Activated CD8-positive, alpha-beta T cell treated with anti-CD3 and anti-CD28 coated beads, Interleukin-2, amount 10 ng/mL, durations not matched to agents 7 days and 5 days (primary cell): ENCODE measurements around the gene OR7A5. TPM values are rescaled to one million over a fixed set of nuclear protein-coding genes. Genes with fewer than 3 reads are reported as not detected.
A peak's percentile ranks its signal among the peaks of the same experiment; 100 is the strongest.
"Not testable (repeated sequence)": the region's sequence is repeated elsewhere in the genome, so short reads cannot be mapped to it uniquely, and the experiment has no call there.

Experiments
- ATAC-seq: fragments of 150-1000 bp; cut with Tn5 transposase; one replicate; pipeline ENCODE4 v1.10.0; 2021; ENCODE audit warnings: moderate library complexity
- CTCF ChIA-PET: fragments of 350-600 bp; sonication (Branson Sonifier 250); formaldehyde crosslinking; loops from one replicate; lab custom pipeline; 2021; ENCODE audit warnings: antibody characterized with exemption; lab: Charles Lee
- POLR2A ChIA-PET: fragments of 350-600 bp; sonication (Branson Sonifier 250); formaldehyde crosslinking; loops from one replicate; lab custom pipeline; 2021; ENCODE audit warnings: antibody characterized with exemption; lab: Charles Lee
- DNase-seq: peaks from one replicate; pipeline ENCODE4 v3.0.0-alpha.2; 2020
- H3K27ac Mint-ChIP-seq: one replicate; pipeline ENCODE4 v1.8.0; 2021; ENCODE audit warnings: mild to moderate bottlenecking, mixed read lengths
- H3K27me3 Mint-ChIP-seq: one replicate; pipeline ENCODE4 v1.8.0; 2021; ENCODE audit warnings: low read depth, mixed read lengths
- H3K36me3 Mint-ChIP-seq: one replicate; pipeline ENCODE4 v1.8.0; 2021; ENCODE audit warnings: low read depth, mixed read lengths
- H3K4me1 Mint-ChIP-seq: one replicate; pipeline ENCODE4 v1.8.0; 2021; ENCODE audit warnings: low read depth, mixed read lengths
- H3K4me3 Mint-ChIP-seq: one replicate; pipeline ENCODE4 v1.8.0; 2021; ENCODE audit warnings: mild to moderate bottlenecking, mixed read lengths
- H3K9me3 Mint-ChIP-seq: one replicate; pipeline ENCODE4 v1.8.0; 2022; ENCODE audit warnings: mixed read lengths; ENCODE audit not compliant: insufficient read depth
- total RNA-seq, 2 experiments: library from RNA; stranded (reverse); gene quantifications; one replicate each; pipeline ENCODE4 v1.2.3, GENCODE V29; 2021

Gene OR7A5
- total RNA-seq, 2 experiments from 2014 or later: not detected

- POLR2A ChIA-PET, DNase-seq, H3K27me3 Mint-ChIP-seq, H3K27ac Mint-ChIP-seq, ATAC-seq, H3K9me3 Mint-ChIP-seq, H3K4me3 Mint-ChIP-seq, CTCF ChIA-PET, H3K36me3 Mint-ChIP-seq: not testable (repeated sequence)
- H3K4me1 Mint-ChIP-seq: peaks cover 23% of the 10 kb centered on the region
Observed at GRCh38 chr19:14783410-14783998, 51.5 kb downstream of the OR7A5 start.

DNA sequence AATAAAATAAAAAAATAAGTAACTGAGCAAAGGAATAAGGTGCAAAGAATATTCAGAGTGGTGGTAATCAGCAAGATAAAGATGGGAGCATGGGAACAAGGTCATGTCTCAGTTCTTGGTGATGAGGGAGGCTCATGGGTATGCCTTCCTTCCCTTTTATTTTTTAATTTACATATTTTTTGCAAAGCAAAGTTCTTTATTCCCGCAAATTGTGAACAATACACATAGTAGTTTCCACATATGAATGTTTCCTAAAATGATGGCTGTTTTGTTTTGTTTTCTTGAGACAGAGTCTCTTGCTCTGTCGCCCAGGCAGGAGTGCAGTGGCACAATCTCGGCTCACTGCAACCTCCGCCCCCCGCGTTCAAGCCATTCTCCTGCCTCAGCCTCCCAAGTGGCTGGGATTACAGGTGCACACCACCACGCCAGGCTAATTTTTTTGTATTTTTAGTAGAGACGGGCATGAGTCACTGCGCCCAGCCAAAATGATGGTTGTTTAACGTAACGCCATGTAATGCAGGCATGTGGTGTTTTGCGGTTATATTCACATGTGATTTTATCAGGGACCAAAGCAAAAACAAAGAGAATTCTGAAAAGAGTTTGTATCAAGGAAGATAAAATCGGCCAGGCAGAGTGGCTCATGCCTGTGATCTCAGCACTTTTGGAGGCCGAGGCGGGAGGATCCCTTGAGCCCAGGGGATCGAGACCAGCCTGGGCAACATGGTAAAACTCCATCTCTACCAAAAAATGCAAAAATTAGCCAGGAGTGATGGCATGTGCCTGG, 52.2 kb downstream of the OR7A5 start:
- peaks cover 23% of the 10 kb centered on the region for H3K4me1 Mint-ChIP-seq
- ChIA-PET POLR2A (no interaction called here), CTCF (no interaction called here)
- H3K9me3 Mint-ChIP-seq: no peaks in the 10 kb centered on the region
- ATAC-seq: no peak
- DNase-seq: no peak
- no peak overlapping the region for H3K4me3 Mint-ChIP-seq
- H3K36me3 Mint-ChIP-seq: no peaks in the 10 kb centered on the region
- H3K27ac Mint-ChIP-seq: no peak overlapping the region
- H3K27me3 Mint-ChIP-seq: peaks cover 4% of the 10 kb centered on the region

- H3K9me3 Mint-ChIP-seq, H3K27ac Mint-ChIP-seq, H3K36me3 Mint-ChIP-seq, POLR2A ChIA-PET, ATAC-seq, H3K4me3 Mint-ChIP-seq, DNase-seq, H3K27me3 Mint-ChIP-seq: not testable (repeated sequence)
- CTCF ChIA-PET: interaction anchor here (0.9 kb wide), 1 partner anchor 209 kb away, joined by 3 read pairs; no protein-coding TSS in a partner anchor
- H3K4me1 Mint-ChIP-seq: peaks cover 21% of the 10 kb centered on the region
Observed at GRCh38 chr19:14781713-14782536, 53.1 kb downstream of the OR7A5 start.

DNA sequence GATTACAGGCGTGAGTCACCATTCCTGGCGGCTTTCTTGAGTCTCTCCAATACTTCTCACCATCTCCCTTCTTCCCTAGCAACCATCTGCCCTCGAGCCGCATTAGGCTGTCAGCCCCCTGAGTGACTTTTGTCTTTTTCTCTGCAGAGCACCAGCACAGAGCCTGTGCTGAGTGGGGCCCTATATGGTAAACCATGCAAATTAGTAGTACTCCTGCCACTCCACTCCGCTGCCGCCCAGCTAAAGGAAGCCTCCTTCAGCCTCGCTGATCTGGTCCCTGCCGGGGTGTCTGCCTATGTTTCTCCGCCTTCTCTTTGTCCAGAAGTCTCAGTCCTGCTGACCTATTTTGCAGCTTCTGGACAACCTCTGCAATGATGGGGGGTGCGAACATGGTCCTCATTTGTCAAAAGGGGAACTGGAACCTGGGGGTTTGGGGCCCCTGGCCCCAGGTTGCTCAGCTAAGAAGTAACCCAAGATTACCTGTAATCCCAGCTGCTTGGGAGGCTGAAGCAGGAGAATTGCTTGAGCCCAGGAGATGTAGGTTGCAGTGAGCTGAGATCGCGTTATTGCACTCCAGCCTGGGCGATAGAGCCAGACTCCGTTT, 54.3 kb downstream of the OR7A5 start:
- H3K4me3 Mint-ChIP-seq, H3K36me3 Mint-ChIP-seq, H3K9me3 Mint-ChIP-seq, POLR2A ChIA-PET, H3K27ac Mint-ChIP-seq, CTCF ChIA-PET, DNase-seq: not testable (repeated sequence)
- H3K4me1 Mint-ChIP-seq: peaks cover 22% of the 10 kb centered on the region
- peaks cover 14% of the 10 kb centered on the region for H3K27me3 Mint-ChIP-seq
- peak; percentile 49 for ATAC-seq

GRCh38 chr19:14779151-14779550, 55.8 kb downstream of the OR7A5 start:
- Mint-ChIP-seq H3K27me3 (peaks cover 12% of the 10 kb centered on the region), H3K4me1 (peaks cover 18% of the 10 kb centered on the region), H3K27ac (no peak overlapping the region), H3K36me3 (no peaks in the 10 kb centered on the region), H3K4me3 (no peak overlapping the region), H3K9me3 (no peaks in the 10 kb centered on the region)
- ChIA-PET POLR2A (no interaction called here), CTCF (no interaction called here)
- ATAC-seq: no peak
- DNase-seq: no peak

DNA sequence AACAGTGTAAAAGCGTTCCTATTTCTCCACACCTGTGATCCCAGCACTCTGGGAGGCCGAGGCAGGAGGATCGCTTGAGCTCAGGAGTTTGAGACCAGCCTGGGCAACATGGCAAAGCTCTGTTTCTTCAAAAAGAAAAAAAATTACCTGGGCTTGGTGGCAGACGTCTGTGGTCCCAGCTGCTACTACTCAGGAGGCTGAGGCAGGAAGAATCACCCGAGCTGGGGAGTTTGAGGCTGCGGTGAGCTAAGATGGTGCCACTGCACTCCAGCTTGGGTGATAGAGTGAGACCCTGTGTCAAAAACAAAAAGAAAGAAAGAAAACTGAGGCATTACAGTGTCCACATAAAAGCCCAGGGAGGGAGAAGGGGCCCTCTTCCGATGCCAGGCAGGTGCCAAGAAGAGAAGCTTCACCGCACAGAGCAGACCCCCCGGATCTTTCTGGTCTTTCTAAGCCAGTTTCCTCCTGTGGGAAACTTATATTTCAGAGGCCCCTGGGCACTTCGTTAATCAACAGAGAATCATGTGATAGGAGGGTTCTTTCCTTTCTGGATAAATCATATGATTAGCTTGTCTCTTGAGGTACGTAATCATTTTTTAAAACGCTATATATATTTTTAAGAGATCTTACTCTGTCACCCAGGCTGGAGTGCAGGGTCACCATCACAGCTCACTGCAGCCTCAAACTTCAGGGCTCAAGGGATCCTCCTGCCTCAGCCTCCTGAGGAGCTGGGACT, 56.7 kb downstream of the OR7A5 start, which contains the start of gene ADGRE2:
ADGRE2 (minus strand) TSS at position 451 of the 736 bp plus-strand sequence. CDS start 1,804 bp downstream, outside the sequence.
- DNase-seq, ATAC-seq, H3K36me3 Mint-ChIP-seq, H3K9me3 Mint-ChIP-seq, H3K27ac Mint-ChIP-seq, H3K4me3 Mint-ChIP-seq, CTCF ChIA-PET, POLR2A ChIA-PET: not testable (repeated sequence)
- H3K27me3 Mint-ChIP-seq: peaks cover 15% of the 10 kb centered on the region
- H3K4me1 Mint-ChIP-seq: peaks cover 14% of the 10 kb centered on the region

DNA sequence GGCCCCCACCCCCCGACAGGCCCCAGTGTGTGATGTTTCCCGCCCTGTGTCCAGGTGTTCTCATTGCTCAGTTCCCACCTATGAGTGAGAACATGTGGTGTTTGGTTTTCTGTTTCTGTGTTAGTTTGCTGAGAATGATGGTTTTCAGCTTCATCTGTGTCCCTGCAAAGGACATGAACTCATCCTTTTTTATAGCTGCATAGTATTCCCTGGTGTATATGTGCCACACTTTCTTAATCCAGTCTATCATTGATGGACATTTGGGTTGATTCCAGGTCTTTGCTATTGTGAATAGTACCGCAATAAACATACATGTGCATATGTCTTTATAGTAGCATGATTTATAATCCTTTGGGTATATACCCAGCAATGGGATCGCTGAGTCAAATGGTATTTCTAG, 57.3 kb downstream of the OR7A5 start:
- H3K9me3 Mint-ChIP-seq, H3K36me3 Mint-ChIP-seq, H3K27ac Mint-ChIP-seq, CTCF ChIA-PET, H3K4me3 Mint-ChIP-seq, ATAC-seq, DNase-seq: not testable (repeated sequence)
- POLR2A ChIA-PET: interaction anchor here (0.6 kb wide), 1 partner anchor 207 kb away, joined by 3 read pairs; no protein-coding TSS in a partner anchor
- Mint-ChIP-seq H3K27me3 (peaks cover 12% of the 10 kb centered on the region), H3K4me1 (peaks cover 14% of the 10 kb centered on the region)

Other genes starting within 250 kb of the OR7A5 start
- not detected for gene ADGRE3, start 160.3 kb downstream of the OR7A5 start, total RNA-seq
- gene ZNF333, start 145.1 kb downstream of the OR7A5 start, total RNA-seq: 1 to 10 TPM; 7.3 TPM
- under 1 TPM; 0.21 to 0.29 TPM for gene ADGRE2, start 56.6 kb downstream of the OR7A5 start, total RNA-seq
- not detected for gene OR7C1, start within 50 bp of the OR7A5 start, total RNA-seq
- not detected for gene OR7A10, start 13.7 kb upstream of the OR7A5 start, total RNA-seq
- gene OR7A17, start 50.9 kb upstream of the OR7A5 start, total RNA-seq: not detected
- not detected for gene OR7C2, start 106.3 kb upstream of the OR7A5 start, total RNA-seq
- gene SLC1A6, start 144.7 kb upstream of the OR7A5 start, total RNA-seq: not detected
- not detected for gene CASP14, start 214.3 kb upstream of the OR7A5 start, total RNA-seq
- not detected for gene OR1I1, start 247.0 kb upstream of the OR7A5 start, total RNA-seq